HepG2 (cell line): ENCODE measurements around the gene TBX3.

Source experiments
- ASH2L ChIP-seq: fragments of 300-600, 200-600 bp; sonication (generic); IDR thresholded peaks from 2 replicates; pipeline ENCODE4 v1.7.0; 2017; ENCODE audit warnings: low read depth, mild to moderate bottlenecking, moderate library complexity, mixed read lengths, low read length; ENCODE audit not compliant: insufficient read length
- ESRRA ChIP-seq: sonication (generic); formaldehyde crosslinking; IDR thresholded peaks from 2 replicates; pipeline ENCODE4 v1.5.1; 2020; ENCODE audit warnings: mild to moderate bottlenecking, low read depth, missing genetic modification reagents
- GTF2F1 ChIP-seq: fragments of 150-350 bp; IDR thresholded peaks from 2 replicates; pipeline ENCODE4 v1.6.1; 2014; ENCODE audit warnings: low read length
- HNRNPL ChIP-seq: fragments of 200-400 bp; formaldehyde crosslinking; IDR thresholded peaks from 2 replicates; pipeline ENCODE4 v1.6.1; 2017; ENCODE audit warnings: mild to moderate bottlenecking, low read depth, low read length
- PHF20 ChIP-seq: sonication (generic); formaldehyde crosslinking; IDR thresholded peaks from 2 replicates; pipeline ENCODE4 v1.5.0; 2020; ENCODE audit warnings: mild to moderate bottlenecking, missing genetic modification reagents
- RAD21 ChIP-seq: fragments of 450-650 bp; formaldehyde crosslinking; IDR thresholded peaks from 2 replicates; pipeline ENCODE4 v1.5.0; 2020; ENCODE audit warnings: mild to moderate bottlenecking
- ZBTB7A ChIP-seq: sonication (generic); formaldehyde crosslinking; IDR thresholded peaks from 2 replicates; pipeline ENCODE4 v1.8.0; 2022; ENCODE audit warnings: mild to moderate bottlenecking, missing genetic modification reagents
- ZNF224 ChIP-seq: sonication (generic); formaldehyde crosslinking; IDR thresholded peaks from 2 replicates; pipeline ENCODE4 v1.5.0; 2020; ENCODE audit warnings: mild to moderate bottlenecking, missing genetic modification reagents
- TF ChIP-seq, protein P1 (sequence below): sonication (generic); formaldehyde crosslinking; IDR thresholded peaks from 2 replicates; pipeline ENCODE4 v1.5.0; 2020; ENCODE audit warnings: mild to moderate bottlenecking, missing genetic modification reagents, moderate library complexity
- TF ChIP-seq, protein P2 (sequence below): sonication (generic); formaldehyde crosslinking; IDR thresholded peaks from 2 replicates; pipeline ENCODE4 v1.8.0; 2022; ENCODE audit warnings: missing genetic modification reagents, low read depth, mild to moderate bottlenecking, borderline replicate concordance
- TF ChIP-seq, protein P3 (sequence below): conservative IDR thresholded peaks from 2 replicates; pipeline ENCODE4 v1.6.1; 2018; ENCODE audit warnings: missing genetic modification reagents

DNA sequence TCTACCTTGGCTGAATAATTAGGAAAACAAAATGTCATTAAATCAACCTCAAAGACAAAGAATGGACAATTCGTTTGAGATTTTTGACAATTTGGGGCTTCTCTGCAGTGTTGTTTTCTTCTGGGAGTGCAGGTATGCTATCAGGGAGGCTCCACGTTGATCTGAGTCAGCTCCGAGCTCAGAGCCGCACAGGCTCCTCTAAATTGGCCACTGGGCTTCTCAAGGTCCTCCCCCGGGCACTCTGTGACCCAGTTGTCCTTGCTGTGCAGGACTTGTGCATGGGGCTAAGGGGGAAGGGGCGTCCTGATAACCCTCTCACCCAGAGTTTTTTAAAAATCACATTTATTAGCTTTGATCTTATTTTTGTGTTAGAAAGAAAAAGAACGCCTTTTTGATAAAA, 52.7 kb downstream of the TBX3 start:
- TF ChIP-seq, protein P1, sequence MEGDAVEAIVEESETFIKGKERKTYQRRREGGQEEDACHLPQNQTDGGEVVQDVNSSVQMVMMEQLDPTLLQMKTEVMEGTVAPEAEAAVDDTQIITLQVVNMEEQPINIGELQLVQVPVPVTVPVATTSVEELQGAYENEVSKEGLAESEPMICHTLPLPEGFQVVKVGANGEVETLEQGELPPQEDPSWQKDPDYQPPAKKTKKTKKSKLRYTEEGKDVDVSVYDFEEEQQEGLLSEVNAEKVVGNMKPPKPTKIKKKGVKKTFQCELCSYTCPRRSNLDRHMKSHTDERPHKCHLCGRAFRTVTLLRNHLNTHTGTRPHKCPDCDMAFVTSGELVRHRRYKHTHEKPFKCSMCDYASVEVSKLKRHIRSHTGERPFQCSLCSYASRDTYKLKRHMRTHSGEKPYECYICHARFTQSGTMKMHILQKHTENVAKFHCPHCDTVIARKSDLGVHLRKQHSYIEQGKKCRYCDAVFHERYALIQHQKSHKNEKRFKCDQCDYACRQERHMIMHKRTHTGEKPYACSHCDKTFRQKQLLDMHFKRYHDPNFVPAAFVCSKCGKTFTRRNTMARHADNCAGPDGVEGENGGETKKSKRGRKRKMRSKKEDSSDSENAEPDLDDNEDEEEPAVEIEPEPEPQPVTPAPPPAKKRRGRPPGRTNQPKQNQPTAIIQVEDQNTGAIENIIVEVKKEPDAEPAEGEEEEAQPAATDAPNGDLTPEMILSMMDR (CRISPR knock-in tag) = no peak
- TF ChIP-seq ESRRA (no peak), ASH2L (no peak), HNRNPL (no peak), GTF2F1 (no peak), RAD21 (CRISPR knock-in tag) (no peak), ZNF224 (CRISPR knock-in tag) (no peak), ZBTB7A (CRISPR knock-in tag) (no peak), PHF20 (CRISPR knock-in tag) (no peak)
- TF ChIP-seq, protein P2, sequence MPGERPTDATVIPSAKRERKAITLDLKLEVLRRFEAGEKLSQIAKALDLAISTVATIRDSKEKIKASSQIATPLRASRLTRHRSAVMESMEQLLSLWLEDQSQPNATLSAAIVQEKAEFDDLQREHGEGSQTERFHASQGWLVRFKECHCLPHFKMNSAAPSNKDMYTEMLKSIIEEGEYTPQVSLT (CRISPR knock-in tag) = no peak
- TF ChIP-seq, protein P3, sequence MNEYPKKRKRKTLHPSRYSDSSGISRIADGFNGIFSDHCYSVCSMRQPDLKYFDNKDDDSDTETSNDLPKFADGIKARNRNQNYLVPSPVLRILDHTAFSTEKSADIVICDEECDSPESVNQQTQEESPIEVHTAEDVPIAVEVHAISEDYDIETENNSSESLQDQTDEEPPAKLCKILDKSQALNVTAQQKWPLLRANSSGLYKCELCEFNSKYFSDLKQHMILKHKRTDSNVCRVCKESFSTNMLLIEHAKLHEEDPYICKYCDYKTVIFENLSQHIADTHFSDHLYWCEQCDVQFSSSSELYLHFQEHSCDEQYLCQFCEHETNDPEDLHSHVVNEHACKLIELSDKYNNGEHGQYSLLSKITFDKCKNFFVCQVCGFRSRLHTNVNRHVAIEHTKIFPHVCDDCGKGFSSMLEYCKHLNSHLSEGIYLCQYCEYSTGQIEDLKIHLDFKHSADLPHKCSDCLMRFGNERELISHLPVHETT (CRISPR knock-in tag) = no peak
